ENCODE results near the gene ZC3H8.

ZC3H8 gene

GRCh38 chr2:112251271-112251670 lies 3.6 kb downstream of the ZC3H8 start:
- H3K4me3 ChIP-seq (replicated peaks in 1 of 2; ENCODE audit: low read depth in 2 of 2, low read length in 2 of 2) = no peak overlapping the region
- no peak for TF ChIP-seq CTCF (IDR thresholded peaks at IDR 0.05; ENCODE audit: low read depth, low read length)
- DNase-seq (ENCODE audit: low read depth in 2 of 2) = peak in 1 of 2 donors; percentile 9

GRCh38 chr2:112244854-112245253 lies 10.0 kb downstream of the ZC3H8 start:
- H3K4me3 ChIP-seq (replicated peaks in 1 of 2; ENCODE audit: low read depth in 2 of 2, low read length in 2 of 2) = no peak overlapping the region
- DNase-seq (ENCODE audit: low read depth in 2 of 2) = no peak
- no peak for TF ChIP-seq CTCF (IDR thresholded peaks at IDR 0.05; ENCODE audit: low read depth, low read length)

DNA sequence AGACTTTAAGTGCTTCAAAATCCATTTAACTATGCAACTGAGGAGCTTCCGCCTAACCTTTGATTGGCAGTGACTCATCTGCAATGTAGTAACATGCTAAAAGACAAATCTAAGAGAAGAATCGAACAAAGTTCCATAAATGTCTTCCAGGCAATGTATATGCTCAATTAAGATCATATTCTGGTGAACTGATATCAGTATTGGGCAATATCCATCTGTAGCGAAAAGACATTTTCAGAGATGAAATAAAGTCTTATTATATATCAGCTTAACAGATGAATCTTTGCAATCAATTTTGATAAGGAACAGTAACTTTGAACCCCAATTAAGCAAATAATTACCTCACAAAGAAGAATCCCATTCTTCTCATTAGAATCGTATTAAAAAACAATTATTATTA lies 11.6 kb downstream of the ZC3H8 start:
- no peak for TF ChIP-seq CTCF (IDR thresholded peaks at IDR 0.05; ENCODE audit: low read depth, low read length)
- DNase-seq (ENCODE audit: low read depth in 2 of 2) = no peak

GRCh38 chr2:112242384-112242783 lies 12.5 kb downstream of the ZC3H8 start:
- no peak for DNase-seq (ENCODE audit: low read depth in 2 of 2)
- TF ChIP-seq CTCF (IDR thresholded peaks at IDR 0.05; ENCODE audit: low read depth, low read length) = no peak
- no peak overlapping the region for H3K4me3 ChIP-seq (replicated peaks in 1 of 2; ENCODE audit: low read depth in 2 of 2, low read length in 2 of 2)

More for the DNA sequence above, 11.6 kb downstream of the ZC3H8 start:
- H3K4me3 ChIP-seq (replicated peaks in 1 of 2; ENCODE audit: low read depth in 2 of 2, low read length in 2 of 2) = no peak overlapping the region

DNA sequence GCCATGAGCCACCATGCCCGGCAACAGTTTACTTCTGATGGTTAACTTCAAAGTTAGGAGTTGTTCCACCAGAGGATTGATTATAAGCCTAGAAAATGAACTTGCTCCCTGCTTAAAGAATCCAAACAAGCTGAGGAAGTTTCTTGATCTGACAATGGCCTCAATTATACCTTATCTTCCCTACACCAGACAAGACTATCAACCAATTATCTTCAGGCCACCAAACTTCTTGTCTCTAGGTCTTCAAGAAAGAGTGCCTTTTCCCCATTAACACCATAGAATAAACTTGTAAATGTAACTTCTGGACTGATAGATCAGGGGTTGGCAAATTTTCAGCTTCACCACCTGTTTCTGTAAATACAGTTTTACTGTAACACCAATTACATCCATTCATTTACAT lies 15.0 kb downstream of the ZC3H8 start:
- H3K4me3 ChIP-seq (replicated peaks in 1 of 2; ENCODE audit: low read depth in 2 of 2, low read length in 2 of 2) = no peak overlapping the region
- DNase-seq (ENCODE audit: low read depth in 2 of 2) = no peak
- TF ChIP-seq CTCF (IDR thresholded peaks at IDR 0.05; ENCODE audit: low read depth, low read length) = no peak

GRCh38 chr2:112230371-112230770 lies 24.5 kb downstream of the ZC3H8 start:
- no peak for TF ChIP-seq CTCF (IDR thresholded peaks at IDR 0.05; ENCODE audit: low read depth, low read length)
- H3K4me3 ChIP-seq (replicated peaks in 1 of 2; ENCODE audit: low read depth in 2 of 2, low read length in 2 of 2) = no peak overlapping the region
- DNase-seq (ENCODE audit: low read depth in 2 of 2) = no peak

- TF ChIP-seq CTCF (IDR thresholded peaks at IDR 0.05; ENCODE audit: low read depth, low read length) = no peak
- DNase-seq (ENCODE audit: low read depth in 2 of 2) = peak; percentile 33 to 81
These were observed 25.5 kb downstream of the ZC3H8 start for GRCh38 chr2:112229348-112229747.

More at GRCh38 chr2:112229348-112229747, 25.5 kb downstream of the ZC3H8 start:
- H3K4me3 ChIP-seq (replicated peaks in 1 of 2; ENCODE audit: low read depth in 2 of 2, low read length in 2 of 2) = no peak overlapping the region

All from cardiac fibroblast (primary cell).